HepG2 (cell line): Measurements from ENCODE around the gene ANAPC2. TPM values are rescaled to one million over a fixed set of nuclear protein-coding genes. Genes with fewer than 3 reads are reported as not detected.
A peak's percentile ranks its signal among the peaks of the same experiment; 100 is the strongest.

Experiments used
- CCDC6 ChIP-seq: sonication (generic); formaldehyde crosslinking; IDR thresholded peaks from 2 replicates; pipeline ENCODE4 v1.8.1; 2022; ENCODE audit warnings: mild to moderate bottlenecking, missing genetic modification reagents, moderate library complexity
- CSRNP1 ChIP-seq: sonication (generic); formaldehyde crosslinking; IDR thresholded peaks from 2 replicates; pipeline ENCODE4 v1.8.1; 2023; ENCODE audit warnings: mild to moderate bottlenecking, missing genetic modification reagents
- HMG20A ChIP-seq: IDR thresholded peaks from 2 replicates; pipeline ENCODE4 v1.6.1; 2016; ENCODE audit warnings: borderline replicate concordance
- HOXD1 ChIP-seq: sonication (generic); formaldehyde crosslinking; IDR thresholded peaks from 2 replicates; pipeline ENCODE4 v1.5.0; 2020; ENCODE audit warnings: missing genetic modification reagents
- KLF11 ChIP-seq: IDR thresholded peaks from 2 replicates; pipeline ENCODE4 v1.6.1; 2016; ENCODE audit warnings: missing compliant biosample characterization
- KLF13 ChIP-seq: sonication (generic); formaldehyde crosslinking; IDR thresholded peaks from 2 replicates; pipeline ENCODE4 v1.4.0; 2020; ENCODE audit warnings: mild to moderate bottlenecking, missing genetic modification reagents
- KLF16 ChIP-seq, 2 experiments: sonication (generic) in 1 of 2; formaldehyde crosslinking in 1 of 2; IDR thresholded peaks; 2 replicates each; pipeline versions ENCODE4 v1.6.1 to v1.8.0; 2016 to 2023; ENCODE audit warnings: missing genetic modification reagents in 2 of 2, missing compliant biosample characterization in 1 of 2
- MAX ChIP-seq: IDR thresholded peaks from 2 replicates; pipeline ENCODE4 v1.6.1; 2012; ENCODE audit warnings: inconsistent platforms
- POGK ChIP-seq: sonication (generic); formaldehyde crosslinking; conservative IDR thresholded peaks from 2 replicates; pipeline ENCODE4 v1.8.0; 2022; ENCODE audit warnings: mild to moderate bottlenecking, moderate library complexity, missing genetic modification reagents
- PRPF4 ChIP-seq: fragments of 200-400 bp; formaldehyde crosslinking; IDR thresholded peaks from 2 replicates; pipeline ENCODE4 v1.6.1; 2016; ENCODE audit warnings: low read length, low read depth; ENCODE audit not compliant: poor library complexity, severe bottlenecking
- RAD21 ChIP-seq: fragments of 450-650 bp; formaldehyde crosslinking; IDR thresholded peaks from 2 replicates; pipeline ENCODE4 v1.5.0; 2020; ENCODE audit warnings: mild to moderate bottlenecking
- RBM22 ChIP-seq: fragments of 200-400 bp; formaldehyde crosslinking; optimal IDR thresholded peaks from 2 replicates; pipeline ENCODE3; 2017; ENCODE audit warnings: mild to moderate bottlenecking, low read length, moderate library complexity
- TSC22D2 ChIP-seq: sonication (generic); formaldehyde crosslinking; IDR thresholded peaks from 2 replicates; pipeline ENCODE4 v1.5.1; 2020; ENCODE audit warnings: missing genetic modification reagents, mild to moderate bottlenecking, borderline replicate concordance
- ZNF329 ChIP-seq: sonication (generic); formaldehyde crosslinking; IDR thresholded peaks from 2 replicates; pipeline ENCODE4 v1.9.0; 2021; ENCODE audit warnings: low read depth, mild to moderate bottlenecking, missing genetic modification reagents
- ZNF563 ChIP-seq: sonication (generic); formaldehyde crosslinking; IDR thresholded peaks from 2 replicates; pipeline ENCODE4 v1.8.0; 2022; ENCODE audit warnings: mild to moderate bottlenecking, moderate library complexity, missing genetic modification reagents
- ZNF572 ChIP-seq: sonication (generic); formaldehyde crosslinking; IDR thresholded peaks from 2 replicates; pipeline ENCODE4 v1.5.1; 2020; ENCODE audit warnings: mild to moderate bottlenecking, missing genetic modification reagents
- ZNF776 ChIP-seq: sonication (generic); formaldehyde crosslinking; IDR thresholded peaks from 2 replicates; pipeline ENCODE4 v1.4.0; 2020; ENCODE audit warnings: mild to moderate bottlenecking, missing genetic modification reagents
- ZUFSP ChIP-seq: sonication (generic); formaldehyde crosslinking; IDR thresholded peaks from 2 replicates; pipeline ENCODE4 v1.9.0; 2021; ENCODE audit warnings: missing genetic modification reagents, mild to moderate bottlenecking, borderline replicate concordance
- polyA plus RNA-seq, 8 experiments: library from polyadenylated mRNA; depleted of rRNA in 3 of 8; stranded (reverse) in 7 of 8; unstranded in 1 of 8; fragments of >200 nt; fragmentation: Illumina TruSeq in 4 of 8; extraction: Trizol in 4 of 8; gene quantifications; 2 replicates each; pipeline versions ENCODE4 v1.2.1 to v1.2.3, GENCODE V29; 2011 to 2016; ENCODE audit warnings: low read depth in 4 of 8, missing spikeins in 1 of 8, mixed read lengths in 1 of 8; ENCODE audit not compliant: insufficient read depth in 1 of 8
- total RNA-seq, 5 experiments: library from RNA; depleted of rRNA; stranded (reverse); fragments of >200 nt; fragmentation: Illumina TruSeq; extraction: Trizol; gene quantifications; 2 replicates each; pipeline ENCODE4 v1.2.3, GENCODE V29; 2016; ENCODE audit warnings: low read depth in 1 of 5
- TF ChIP-seq, protein P1 (sequence below): sonication (generic); formaldehyde crosslinking; IDR thresholded peaks from 2 replicates; pipeline ENCODE4 v1.4.0; 2020; ENCODE audit warnings: low read depth, missing genetic modification reagents

ANAPC2 gene
- total and polyA plus RNA-seq, 2 of the 13 experiments (the other 11 are each of a cell fraction or from before 2014, with no cell fraction given) = 12.3 to 15.4 TPM

DNA sequence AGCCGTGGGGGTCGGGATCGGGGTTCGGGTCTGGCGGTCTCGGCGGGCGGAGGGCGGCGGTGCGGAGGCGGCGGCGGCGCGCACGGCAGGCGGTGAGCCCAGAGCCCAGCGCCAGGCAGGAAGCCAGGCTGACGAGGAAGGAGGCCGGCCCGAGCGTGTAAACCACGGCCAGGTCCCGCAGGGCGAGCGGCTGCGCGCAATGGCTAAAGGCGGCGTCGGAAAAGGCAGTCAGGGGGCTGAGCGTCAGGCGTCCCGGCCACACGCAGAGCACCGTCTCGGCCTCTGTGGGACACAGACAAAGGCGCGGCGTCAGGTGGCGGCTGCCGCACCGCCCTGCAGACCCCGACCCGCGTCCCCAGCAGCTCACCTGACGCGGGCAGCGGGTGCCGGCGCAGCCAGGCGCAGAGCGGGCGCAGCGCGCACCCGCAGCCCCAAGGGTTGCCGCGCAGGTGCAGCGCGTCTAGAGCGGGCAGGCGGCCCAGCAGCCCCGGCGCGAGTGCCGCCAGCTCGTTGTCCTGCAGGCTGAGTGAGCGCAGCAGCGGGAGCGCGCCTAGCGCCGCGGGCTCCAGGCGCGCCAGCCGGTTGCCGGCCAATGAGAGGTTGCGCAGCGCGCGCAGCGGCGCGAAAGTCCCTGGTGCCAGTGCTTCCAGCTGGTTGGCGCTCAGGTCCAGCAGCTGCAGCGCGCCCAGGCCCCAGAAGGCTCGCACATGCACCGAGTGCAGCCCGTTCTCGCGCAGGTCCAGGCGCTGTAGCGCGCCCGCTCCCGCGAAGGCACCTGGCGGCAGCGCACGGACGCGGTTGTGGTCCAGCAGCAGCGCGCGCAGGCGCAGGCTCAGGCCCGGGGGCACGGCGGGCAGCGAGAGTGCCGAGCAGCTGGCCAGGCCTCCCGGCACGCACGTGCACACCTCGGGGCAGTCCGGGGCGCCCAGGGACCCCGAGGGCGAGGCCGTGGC, 19.2 kb downstream of the ANAPC2 start (continued):
- TF ChIP-seq TSC22D2 (CRISPR knock-in tag) (no peak), POGK (CRISPR knock-in tag) (0 out of 2 replicates have a peak, but pooled peaks have one; percentile 41), KLF11 (CRISPR knock-in tag) (no peak), ZNF776 (CRISPR knock-in tag) (no peak), KLF16 (CRISPR knock-in tag; IDR thresholded peaks at IDR 0.05) (0 out of 4 replicates have a peak, but pooled peaks of 1 of the 2 experiments have one; percentile 40), PRPF4 (no peak), ZNF563 (CRISPR knock-in tag) (peak; percentile 66; the same call in 1 of the 2 replicates), MAX (peak; percentile 46; the same call in 1 of the 2 replicates), CSRNP1 (CRISPR knock-in tag) (no peak), ZNF572 (CRISPR knock-in tag) (no peak), HOXD1 (CRISPR knock-in tag) (no peak), KLF13 (CRISPR knock-in tag) (no peak), CCDC6 (CRISPR knock-in tag) (peak; percentile 42; the same call in 1 of the 2 replicates), ZNF329 (CRISPR knock-in tag) (peak; percentile 45; the same call in 1 of the 2 replicates), HMG20A (CRISPR knock-in tag) (no peak), RAD21 (CRISPR knock-in tag) (no peak), RBM22 (no peak), ZUFSP (CRISPR knock-in tag) (no peak)
- TF ChIP-seq, protein P1, sequence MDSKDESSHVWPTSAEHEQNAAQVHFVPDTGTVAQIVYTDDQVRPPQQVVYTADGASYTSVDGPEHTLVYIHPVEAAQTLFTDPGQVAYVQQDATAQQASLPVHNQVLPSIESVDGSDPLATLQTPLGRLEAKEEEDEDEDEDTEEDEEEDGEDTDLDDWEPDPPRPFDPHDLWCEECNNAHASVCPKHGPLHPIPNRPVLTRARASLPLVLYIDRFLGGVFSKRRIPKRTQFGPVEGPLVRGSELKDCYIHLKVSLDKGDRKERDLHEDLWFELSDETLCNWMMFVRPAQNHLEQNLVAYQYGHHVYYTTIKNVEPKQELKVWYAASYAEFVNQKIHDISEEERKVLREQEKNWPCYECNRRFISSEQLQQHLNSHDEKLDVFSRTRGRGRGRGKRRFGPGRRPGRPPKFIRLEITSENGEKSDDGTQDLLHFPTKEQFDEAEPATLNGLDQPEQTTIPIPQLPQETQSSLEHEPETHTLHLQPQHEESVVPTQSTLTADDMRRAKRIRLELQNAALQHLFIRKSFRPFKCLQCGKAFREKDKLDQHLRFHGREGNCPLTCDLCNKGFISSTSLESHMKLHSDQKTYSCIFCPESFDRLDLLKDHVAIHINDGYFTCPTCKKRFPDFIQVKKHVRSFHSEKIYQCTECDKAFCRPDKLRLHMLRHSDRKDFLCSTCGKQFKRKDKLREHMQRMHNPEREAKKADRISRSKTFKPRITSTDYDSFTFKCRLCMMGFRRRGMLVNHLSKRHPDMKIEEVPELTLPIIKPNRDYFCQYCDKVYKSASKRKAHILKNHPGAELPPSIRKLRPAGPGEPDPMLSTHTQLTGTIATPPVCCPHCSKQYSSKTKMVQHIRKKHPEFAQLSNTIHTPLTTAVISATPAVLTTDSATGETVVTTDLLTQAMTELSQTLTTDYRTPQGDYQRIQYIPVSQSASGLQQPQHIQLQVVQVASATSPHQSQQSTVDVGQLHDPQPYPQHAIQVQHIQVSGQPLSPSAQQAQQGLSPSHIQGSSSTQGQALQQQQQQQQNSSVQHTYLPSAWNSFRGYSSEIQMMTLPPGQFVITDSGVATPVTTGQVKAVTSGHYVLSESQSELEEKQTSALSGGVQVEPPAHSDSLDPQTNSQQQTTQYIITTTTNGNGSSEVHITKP = no peak
